Measurements from ENCODE around the gene ACSL5.

ACSL5 gene

DNA sequence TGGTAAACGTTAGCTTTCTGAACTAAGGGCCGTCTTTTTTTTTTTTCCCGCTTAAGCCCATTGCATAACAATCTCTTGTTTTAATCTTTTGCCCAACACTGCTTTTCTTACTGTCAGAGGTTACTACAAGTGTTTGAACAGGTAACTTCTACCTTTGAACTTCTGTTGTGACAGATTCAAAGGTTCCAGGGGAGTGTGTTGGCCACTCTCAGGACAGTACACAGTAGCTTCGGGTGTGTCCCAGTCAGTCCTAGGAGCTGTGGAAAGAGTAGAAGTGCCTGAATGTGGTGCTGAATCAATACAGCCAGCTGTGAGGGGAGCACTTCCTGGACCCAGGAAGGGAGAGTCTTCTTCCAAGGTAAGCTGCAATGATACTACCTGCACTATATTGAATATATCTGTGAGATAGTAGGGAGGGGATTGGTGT lies at the start of gene ACSL5:
Gene ACSL5 (plus strand): TSS at position 205 of the 427 bp plus-strand sequence. CDS start 20,831 bp downstream, outside the sequence.
- no peak for DNase-seq
- TF ChIP-seq GATA1 (IDR thresholded peaks at IDR 0.05; ENCODE audit: low read depth, low read length), result no peak
- no peak for TF ChIP-seq POLR2A (IDR thresholded peaks at IDR 0.05; ENCODE audit: low read length)

- TF ChIP-seq POLR2A (IDR thresholded peaks at IDR 0.05; ENCODE audit: low read length) (no peak), GATA1 (IDR thresholded peaks at IDR 0.05; ENCODE audit: low read depth, low read length) (no peak)
- DNase-seq, result no peak
Observed at GRCh38 chr10:112327678-112328077, 46.2 kb upstream of the ACSL5 start.

DNA sequence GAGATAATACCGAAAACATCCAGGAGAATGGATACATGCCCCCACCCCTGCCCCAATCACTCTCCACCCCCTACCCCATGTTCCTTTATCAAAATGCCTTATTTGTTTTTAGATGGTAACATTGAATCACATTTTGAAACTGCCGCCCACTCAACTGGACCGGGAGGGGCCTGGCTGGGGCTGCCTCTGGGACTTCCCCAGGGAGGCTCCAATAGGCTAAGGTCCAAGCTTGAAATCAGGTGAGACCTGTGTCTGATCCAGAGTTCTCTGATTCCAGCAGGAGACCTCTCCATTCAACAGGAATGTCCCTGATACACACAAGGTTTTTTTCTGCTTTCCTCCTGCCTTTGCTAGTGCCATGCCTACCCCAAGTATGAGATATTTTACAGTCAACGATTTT lies 43.8 kb upstream of the ACSL5 start:
- no peak for TF ChIP-seq GATA1 (IDR thresholded peaks at IDR 0.05; ENCODE audit: low read depth, low read length)
- no peak for TF ChIP-seq POLR2A (IDR thresholded peaks at IDR 0.05; ENCODE audit: low read length)
- DNase-seq, result no peak

GRCh38 chr10:112330607-112331160 lies 43.2 kb upstream of the ACSL5 start:
- no peak for DNase-seq
- TF ChIP-seq POLR2A (IDR thresholded peaks at IDR 0.05; ENCODE audit: low read length) (no peak), GATA1 (IDR thresholded peaks at IDR 0.05; ENCODE audit: low read depth, low read length) (no peak)

GRCh38 chr10:112332022-112332421 lies 41.9 kb upstream of the ACSL5 start:
- DNase-seq, result no peak
- TF ChIP-seq POLR2A (IDR thresholded peaks at IDR 0.05; ENCODE audit: low read length) (no peak), GATA1 (IDR thresholded peaks at IDR 0.05; ENCODE audit: low read depth, low read length) (no peak)

DNA sequence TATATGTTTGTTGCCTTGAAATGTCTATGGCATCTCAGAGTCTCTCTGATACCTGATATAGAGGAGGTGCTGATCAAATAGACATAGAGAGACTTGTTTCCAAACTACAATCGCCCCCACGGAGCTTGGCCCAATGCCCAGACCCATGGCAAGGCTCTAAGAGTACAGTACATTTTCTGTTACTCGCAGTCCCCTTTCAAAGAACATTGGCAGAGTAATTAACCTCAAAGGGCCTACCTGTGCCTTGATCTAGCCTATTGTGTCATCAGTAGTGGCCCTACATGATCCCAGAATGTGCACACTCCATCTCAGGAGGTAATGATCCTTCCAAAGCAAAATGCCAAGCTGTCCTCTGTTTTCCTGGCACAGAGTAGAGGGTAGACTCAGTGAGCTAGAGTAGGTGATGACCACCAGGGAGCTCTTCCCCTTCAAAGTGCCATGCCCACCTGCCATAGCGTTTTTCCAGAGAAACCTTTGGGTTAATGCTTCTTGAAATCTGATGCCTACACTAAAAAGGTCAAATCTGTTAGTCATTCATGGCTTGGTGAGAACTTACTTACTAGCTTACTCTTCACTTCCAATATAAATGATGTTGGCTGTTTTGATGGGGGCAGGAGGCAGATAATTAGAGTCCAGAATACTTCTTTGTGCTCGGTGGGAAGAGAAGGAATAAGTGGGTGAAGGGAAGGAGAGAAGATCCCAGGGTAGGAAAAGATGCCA lies 41.2 kb upstream of the ACSL5 start:
- TF ChIP-seq GATA1 (IDR thresholded peaks at IDR 0.05; ENCODE audit: low read depth, low read length) (no peak), POLR2A (IDR thresholded peaks at IDR 0.05; ENCODE audit: low read length) (no peak)
- DNase-seq, result no peak

- no peak for TF ChIP-seq POLR2A (IDR thresholded peaks at IDR 0.05; ENCODE audit: low read length)
- TF ChIP-seq GATA1 (IDR thresholded peaks at IDR 0.05; ENCODE audit: low read depth, low read length), result no peak
- DNase-seq, result no peak
Observed at GRCh38 chr10:112333452-112333851, 40.5 kb upstream of the ACSL5 start.

DNA sequence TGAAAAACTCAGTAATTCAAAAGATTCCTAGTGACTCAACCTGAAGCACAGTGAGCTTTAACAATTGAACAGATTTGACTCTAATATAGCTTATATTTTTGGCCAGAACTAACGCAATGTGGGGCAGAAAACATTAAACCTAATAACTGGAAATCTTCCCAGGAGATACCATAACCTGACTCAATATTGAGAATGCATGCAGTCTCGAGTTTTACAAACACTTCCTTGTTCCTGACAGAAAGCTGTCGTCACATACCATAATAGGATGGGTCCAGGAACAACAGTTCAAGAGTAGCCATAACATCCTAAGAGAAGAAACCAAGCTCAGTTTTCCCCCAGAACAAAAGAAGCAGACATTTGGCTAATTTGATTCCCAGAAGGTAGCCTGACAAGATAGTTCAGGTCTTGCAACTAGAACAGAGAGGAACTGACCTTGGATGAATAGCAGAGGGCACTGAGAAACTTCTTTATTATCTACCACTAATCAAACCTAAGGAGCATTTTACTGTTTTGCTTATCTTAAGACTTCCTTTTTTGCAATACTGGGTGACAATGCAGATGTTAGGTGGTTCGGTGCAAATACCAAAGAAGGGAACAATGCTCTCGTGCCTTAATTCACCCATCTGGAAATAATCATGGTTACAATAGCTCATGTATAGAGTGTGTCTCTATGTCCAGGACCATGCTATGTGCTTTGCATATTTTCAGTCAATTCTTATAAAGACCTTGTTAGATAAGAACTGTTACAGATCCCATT lies 38.6 kb upstream of the ACSL5 start:
- no peak for DNase-seq
- TF ChIP-seq GATA1 (IDR thresholded peaks at IDR 0.05; ENCODE audit: low read depth, low read length) (no peak), POLR2A (IDR thresholded peaks at IDR 0.05; ENCODE audit: low read length) (no peak)

DNA sequence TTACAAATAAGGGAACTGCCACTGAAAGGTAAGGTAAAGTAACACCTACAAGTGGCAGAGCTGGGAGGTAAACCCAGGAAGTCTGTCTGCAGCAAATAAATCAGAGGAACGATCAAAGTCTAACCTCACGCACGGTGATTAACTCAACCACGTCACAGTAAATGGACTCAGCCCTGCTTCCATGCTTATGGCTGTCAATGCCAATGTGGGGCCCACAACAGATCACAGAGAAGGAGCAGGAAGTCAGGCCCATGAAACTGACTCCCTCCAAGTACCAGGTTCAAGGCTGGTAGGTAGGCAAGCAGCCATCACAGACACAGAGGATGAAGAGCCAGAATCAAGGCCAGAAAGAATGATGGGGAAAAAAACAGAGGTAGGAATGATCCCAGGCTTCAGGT lies 38.0 kb upstream of the ACSL5 start:
- DNase-seq, result no peak

DNA sequence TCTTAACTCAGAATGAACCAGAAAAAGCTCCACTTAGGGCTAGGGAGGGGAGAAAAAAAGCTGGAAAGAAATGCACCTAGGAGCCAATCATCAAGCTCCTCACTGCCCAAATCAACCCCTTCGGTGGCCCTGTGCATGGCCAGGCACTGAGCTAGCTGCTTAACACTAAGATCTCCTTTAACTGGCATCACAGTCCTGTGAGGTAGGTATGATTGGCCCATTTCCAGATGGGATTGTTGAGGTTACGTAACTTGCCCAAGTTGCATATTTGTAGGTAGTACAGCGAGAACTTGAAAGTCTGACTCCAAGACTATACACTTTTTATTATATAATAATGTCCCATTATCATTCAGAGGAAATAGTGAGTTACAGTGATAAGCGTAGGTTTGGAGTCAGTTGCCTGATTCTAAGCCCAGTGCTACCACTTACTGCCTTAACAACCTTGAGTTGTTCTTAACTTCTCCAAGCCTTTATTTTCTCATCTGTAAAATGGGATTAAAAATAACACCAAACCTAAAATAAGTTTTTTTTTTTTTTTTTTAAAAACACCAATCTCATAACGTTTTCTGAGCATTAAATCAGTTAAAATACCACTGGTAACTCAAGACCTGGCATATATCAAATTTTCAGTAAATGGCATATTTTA lies 37.2 kb upstream of the ACSL5 start:
- peak in 1 of 2 experiments; percentile 6 for DNase-seq

More for the DNA sequence above, 38.0 kb upstream of the ACSL5 start:
- TF ChIP-seq GATA1 (IDR thresholded peaks at IDR 0.05; ENCODE audit: low read depth, low read length) (no peak), POLR2A (IDR thresholded peaks at IDR 0.05; ENCODE audit: low read length) (no peak)

DNA sequence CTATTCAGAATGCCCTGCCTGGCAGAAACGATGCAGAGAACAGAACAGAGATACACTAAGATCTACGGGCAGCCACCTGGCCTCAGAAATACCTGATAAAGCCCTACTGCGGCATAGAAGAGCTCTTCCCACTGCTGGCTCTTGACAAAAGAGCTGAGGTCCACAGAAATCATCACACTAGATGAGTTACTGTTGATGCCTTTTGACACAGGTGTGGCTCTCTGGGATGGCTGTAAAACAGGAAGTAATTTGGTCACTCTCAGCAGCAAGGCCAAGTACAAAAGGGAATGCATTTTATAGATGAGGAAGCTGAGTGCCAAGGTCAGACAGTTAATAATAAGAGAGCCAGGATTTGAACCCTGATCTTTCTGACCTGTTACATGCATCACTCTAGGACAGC lies 35.0 kb upstream of the ACSL5 start:
- no peak for TF ChIP-seq POLR2A (IDR thresholded peaks at IDR 0.05; ENCODE audit: low read length)
- DNase-seq, result no peak

More for the DNA sequence above, 37.2 kb upstream of the ACSL5 start:
- TF ChIP-seq POLR2A (IDR thresholded peaks at IDR 0.05; ENCODE audit: low read length), result no peak
- no peak for TF ChIP-seq GATA1 (IDR thresholded peaks at IDR 0.05; ENCODE audit: low read depth, low read length)

DNA sequence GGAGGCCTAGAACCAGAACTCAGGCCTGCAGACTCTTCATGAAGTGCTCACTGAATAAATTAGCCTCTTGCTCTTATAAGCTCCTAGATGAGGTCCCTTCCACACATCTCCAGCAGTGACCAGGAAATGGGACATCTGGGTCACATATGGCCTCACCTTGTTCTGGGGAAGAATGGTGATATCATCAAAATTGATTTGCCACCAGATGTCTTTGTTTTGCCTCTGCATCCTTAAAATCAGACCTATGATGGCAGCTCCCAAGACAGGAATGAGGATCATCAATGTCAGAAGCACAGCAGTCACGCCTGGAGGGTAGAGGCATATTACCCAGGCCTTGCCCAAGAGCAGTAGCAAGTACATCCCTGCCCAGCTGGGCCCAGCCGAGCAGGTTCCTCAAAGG lies 33.3 kb upstream of the ACSL5 start:
- DNase-seq, result no peak
- no peak for TF ChIP-seq GATA1 (IDR thresholded peaks at IDR 0.05; ENCODE audit: low read depth, low read length)
- no peak for TF ChIP-seq POLR2A (IDR thresholded peaks at IDR 0.05; ENCODE audit: low read length)

DNA sequence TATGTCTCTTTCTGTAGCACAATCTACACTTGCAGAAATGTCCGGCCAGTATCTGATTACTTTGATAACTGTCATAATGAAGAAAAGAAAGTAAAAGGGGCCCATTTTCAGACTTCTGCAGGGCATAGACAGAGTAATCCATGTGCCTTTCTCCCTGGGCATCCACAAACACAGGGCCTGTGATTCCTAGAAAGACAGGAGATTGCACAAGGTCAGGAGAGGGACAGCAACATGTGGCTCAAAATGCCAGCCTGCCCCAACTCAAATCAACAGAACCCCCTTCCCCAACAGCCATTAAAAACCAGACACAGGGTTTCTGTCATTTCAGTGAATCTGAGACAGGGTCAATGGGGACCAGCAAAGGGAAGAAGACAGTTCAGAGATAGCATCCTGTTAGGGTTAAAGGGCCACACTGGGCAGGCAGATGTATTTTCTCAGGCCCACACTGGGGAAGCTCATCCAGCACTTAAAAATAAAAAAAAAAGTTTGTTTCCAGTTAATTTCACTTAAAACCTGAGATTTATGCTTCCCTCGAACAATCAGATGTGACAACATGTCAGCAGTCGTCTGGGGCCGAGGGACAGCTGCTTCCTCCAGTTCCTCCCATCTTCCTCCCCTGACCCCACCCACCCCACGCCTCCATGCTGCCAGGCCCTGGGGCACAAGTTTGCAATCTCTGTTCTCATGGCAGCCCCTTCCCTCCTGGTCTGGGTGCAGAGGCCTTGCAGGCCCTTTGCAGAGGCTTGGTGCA lies 30.7 kb upstream of the ACSL5 start:
- peak in 1 of 2 experiments; percentile 7 for DNase-seq
- TF ChIP-seq GATA1 (IDR thresholded peaks at IDR 0.05; ENCODE audit: low read depth, low read length) (no peak), POLR2A (IDR thresholded peaks at IDR 0.05; ENCODE audit: low read length) (no peak)

Measured in erythroblast (primary cell).